ENCODE data around the gene PNPLA6.
"Not testable (repeated sequence)": the region's sequence is repeated elsewhere in the genome, so short reads cannot be mapped to it uniquely, and the experiment has no call there.

PNPLA6 gene

DNA sequence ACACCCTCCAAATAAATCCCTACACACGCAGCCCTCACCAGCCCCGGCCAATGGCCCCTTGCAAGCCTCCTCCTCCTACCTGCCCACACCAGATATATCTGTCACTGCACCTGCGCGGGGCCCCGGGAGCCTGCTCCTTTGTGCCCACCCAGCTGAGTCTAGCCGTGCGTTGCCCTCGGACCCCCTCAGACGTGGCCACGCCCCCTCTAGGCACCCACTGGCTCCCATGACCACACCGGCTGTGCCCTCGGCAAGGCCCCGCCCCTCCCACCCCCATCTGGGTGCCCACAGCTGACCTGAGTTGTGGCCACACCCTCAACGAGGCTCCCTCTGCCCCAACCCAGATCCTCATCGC, 6.3 kb upstream of the PNPLA6 start:
- no peak for DNase-seq (ENCODE audit: low read depth)
- TF ChIP-seq, protein P1, sequence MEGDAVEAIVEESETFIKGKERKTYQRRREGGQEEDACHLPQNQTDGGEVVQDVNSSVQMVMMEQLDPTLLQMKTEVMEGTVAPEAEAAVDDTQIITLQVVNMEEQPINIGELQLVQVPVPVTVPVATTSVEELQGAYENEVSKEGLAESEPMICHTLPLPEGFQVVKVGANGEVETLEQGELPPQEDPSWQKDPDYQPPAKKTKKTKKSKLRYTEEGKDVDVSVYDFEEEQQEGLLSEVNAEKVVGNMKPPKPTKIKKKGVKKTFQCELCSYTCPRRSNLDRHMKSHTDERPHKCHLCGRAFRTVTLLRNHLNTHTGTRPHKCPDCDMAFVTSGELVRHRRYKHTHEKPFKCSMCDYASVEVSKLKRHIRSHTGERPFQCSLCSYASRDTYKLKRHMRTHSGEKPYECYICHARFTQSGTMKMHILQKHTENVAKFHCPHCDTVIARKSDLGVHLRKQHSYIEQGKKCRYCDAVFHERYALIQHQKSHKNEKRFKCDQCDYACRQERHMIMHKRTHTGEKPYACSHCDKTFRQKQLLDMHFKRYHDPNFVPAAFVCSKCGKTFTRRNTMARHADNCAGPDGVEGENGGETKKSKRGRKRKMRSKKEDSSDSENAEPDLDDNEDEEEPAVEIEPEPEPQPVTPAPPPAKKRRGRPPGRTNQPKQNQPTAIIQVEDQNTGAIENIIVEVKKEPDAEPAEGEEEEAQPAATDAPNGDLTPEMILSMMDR (IDR thresholded peaks at IDR 0.05; ENCODE audit: control insufficient read depth, insufficient read depth, low read depth, low read length, missing control alignments), result no peak
- no peak overlapping the region for H3K4me3 ChIP-seq (ENCODE audit: control insufficient read depth, low read depth, low read length)

DNA sequence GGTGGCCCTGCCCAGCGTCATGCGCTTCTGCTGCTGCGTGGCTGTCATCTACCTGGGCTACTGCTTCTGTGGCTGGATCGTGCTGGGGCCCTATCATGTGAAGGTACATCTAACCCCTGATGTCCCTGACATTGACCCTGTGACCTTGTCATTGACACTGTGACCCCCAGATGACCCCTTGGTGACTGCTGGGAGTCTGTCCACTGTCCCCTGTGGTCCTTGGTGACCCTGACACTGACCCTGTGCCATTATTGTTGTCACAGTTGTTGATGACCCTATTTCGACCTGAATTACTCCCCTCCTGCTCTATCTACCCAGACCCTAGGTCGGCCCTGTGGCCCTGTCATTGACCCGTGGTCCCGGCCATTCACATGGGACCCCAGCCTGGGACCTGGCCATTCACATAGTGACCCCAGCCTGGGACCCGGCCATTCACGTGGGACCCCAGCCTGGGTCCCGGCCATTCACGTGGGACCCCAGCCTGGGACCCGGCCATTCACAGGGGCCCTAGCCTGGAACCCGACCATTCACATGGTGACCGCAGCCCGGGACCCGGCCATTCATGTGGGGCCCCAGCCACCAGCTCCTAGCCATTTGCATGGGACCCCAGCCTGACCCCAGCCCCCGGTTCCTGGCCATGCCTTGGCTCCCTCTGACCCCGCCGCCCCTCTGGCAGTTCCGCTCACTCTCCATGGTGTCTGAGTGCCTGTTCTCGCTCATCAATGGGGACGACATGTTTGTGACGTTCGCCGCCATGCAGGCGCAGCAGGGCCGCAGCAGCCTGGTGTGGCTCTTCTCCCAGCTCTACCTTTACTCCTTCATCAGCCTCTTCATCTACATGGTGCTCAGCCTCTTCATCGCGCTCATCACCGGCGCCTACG, 5.7 kb upstream of the PNPLA6 start:
- no peak for DNase-seq (ENCODE audit: low read depth)
- no peak overlapping the region for H3K4me3 ChIP-seq (ENCODE audit: control insufficient read depth, low read depth, low read length)
- TF ChIP-seq, protein P1 (IDR thresholded peaks at IDR 0.05; ENCODE audit: control insufficient read depth, insufficient read depth, low read depth, low read length, missing control alignments), result no peak

DNA sequence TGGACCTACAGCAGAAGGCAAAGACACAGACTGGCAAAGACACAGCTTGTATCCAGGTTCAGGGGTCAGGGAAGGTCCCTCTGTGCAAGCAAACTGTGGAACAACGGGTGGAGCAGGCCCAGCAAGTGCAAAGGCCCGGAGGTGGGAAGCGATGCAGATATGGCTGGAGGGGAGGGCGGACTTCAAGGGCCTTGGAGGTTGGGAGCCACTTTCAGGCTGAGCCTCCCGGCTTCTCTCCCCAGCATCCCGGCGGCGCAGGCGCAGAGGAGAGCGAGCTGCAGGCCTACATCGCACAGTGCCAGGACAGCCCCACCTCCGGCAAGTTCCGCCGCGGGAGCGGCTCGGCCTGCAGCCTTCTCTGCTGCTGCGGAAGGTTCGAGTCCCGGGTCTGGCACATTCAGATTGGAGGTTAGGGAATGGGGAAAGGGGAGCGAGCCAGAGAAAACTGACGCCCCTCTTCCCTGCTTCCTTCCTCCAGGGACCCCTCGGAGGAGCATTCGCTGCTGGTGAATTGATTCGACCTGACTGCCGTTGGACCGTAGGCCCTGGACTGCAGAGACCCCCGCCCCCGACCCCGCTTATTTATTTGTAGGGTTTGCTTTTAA, 2.1 kb upstream of the PNPLA6 start:
- H3K4me3 ChIP-seq (ENCODE audit: control insufficient read depth, low read depth, low read length), result peak overlapping the region; percentile 74
- no peak for DNase-seq (ENCODE audit: low read depth)
- TF ChIP-seq, protein P1 (IDR thresholded peaks at IDR 0.05; ENCODE audit: control insufficient read depth, insufficient read depth, low read depth, low read length, missing control alignments), result no peak

DNA sequence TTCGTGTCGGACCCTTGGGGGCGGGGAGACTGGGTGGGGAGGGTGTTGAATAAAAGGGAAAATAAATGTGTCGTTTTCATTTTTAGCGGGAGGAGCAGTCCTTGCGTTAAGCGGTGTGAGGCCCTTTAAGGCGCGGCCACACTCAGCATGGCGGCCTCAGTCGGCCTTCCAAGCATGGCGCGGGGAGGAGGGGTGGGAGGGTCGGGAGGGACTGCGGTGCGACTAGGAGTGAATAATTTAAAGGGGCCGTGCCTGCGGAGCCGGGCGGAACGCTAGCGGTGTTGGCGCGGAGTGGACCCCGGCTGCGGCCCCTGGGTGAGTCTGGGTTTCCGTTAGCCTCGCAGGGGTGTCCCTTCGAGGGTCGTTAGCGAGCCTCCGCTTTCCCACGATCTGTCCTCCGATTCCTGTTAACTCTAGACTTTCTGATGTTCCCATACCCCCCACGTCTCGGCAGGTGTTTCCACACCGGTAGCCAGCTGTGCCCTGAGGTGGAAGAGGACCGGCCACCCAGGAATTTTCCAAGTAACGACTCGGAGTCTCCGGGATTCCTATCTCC, 1.5 kb upstream of the PNPLA6 start:
- TF ChIP-seq, protein P1 (IDR thresholded peaks at IDR 0.05; ENCODE audit: control insufficient read depth, insufficient read depth, low read depth, low read length, missing control alignments), result no peak
- peak; percentile 51 for DNase-seq (ENCODE audit: low read depth)
- H3K4me3 ChIP-seq (ENCODE audit: control insufficient read depth, low read depth, low read length), result peak overlapping the region; percentile 74

DNA sequence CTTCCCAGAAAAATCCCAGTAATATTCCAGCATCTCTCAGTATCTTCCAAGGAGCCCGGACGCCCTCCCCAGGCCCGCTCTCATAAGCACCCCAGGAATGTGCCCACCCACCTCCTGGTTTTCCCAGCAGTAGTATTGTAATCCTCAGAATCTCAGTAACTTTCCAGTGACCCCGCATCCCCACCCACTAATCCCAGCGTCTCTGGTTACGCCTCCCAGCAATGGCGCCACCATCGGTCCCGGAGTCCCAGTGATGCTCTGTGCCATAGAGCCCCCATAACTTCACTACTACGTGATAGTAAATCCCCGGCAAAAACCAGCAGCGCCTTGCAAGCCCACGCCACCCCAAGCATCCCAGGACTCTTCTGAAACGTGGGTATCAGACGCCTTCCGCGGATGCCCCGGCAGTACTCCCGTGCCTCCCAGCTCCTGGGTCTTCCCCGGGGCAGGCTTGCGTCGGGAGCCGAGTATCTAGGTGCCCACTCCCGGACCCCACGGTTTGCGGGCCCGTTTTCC, 928 bp upstream of the PNPLA6 start:
- DNase-seq (ENCODE audit: low read depth), result peak; percentile 64
- H3K4me3 ChIP-seq (ENCODE audit: control insufficient read depth, low read depth, low read length), result peak overlapping the region; percentile 74
- TF ChIP-seq, protein P1 (IDR thresholded peaks at IDR 0.05; ENCODE audit: control insufficient read depth, insufficient read depth, low read depth, low read length, missing control alignments), result peak; percentile 48

DNA sequence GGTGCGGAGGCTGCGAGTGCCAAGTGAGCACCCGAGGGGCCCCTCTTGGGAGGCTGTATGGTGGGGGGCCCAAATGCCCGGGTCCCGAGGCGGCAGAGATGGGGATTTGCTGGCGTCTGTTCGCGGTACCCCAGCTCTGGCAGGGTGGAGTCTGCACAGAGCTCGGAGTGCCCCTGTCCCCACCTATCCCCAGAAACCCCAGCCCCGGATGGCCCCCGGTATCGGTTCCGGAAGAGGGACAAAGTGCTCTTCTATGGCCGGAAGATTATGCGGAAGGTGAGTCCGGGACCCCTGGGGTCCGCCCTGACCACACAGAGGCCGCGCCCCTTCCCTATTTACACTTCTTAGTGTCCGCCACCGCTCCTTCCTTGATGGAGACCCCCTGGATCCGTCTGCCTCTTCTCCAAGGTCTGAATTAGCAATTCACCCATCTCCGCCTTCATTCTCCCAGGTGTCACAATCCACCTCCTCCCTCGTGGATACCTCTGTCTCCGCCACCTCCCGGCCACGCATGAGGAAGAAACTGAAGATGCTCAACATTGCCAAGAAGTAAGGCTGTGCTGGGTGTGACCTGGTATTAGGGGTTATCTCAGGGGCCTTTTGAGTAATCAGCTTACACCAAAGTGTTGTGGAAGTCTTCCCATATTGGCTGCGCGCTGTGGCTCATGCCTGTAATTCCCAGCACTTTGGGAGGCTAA, 630 bp downstream of the PNPLA6 start:
- no peak for DNase-seq (ENCODE audit: low read depth)
- TF ChIP-seq, protein P1 (IDR thresholded peaks at IDR 0.05; ENCODE audit: control insufficient read depth, insufficient read depth, low read depth, low read length, missing control alignments), result no peak
- H3K4me3 ChIP-seq (ENCODE audit: control insufficient read depth, low read depth, low read length), result peak overlapping the region; percentile 74

DNA sequence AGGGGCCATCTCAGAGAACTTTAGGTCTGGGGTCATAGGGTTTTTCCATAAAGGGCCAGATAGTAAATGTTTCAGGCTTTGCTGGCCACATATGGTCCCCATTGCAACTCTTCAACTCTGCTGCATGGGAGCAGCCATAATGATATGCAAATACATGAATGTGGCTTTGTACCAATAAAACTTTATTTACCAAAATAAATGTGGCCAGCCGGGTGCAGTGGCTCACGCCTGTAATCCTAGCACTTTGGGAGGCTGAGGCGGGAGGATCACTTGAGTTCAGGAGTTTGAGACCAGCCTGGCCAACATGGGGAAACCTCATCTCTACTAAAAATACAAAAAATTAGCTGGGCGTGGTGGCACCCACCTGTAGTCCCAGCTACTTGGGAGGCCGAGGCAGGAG, 3.5 kb downstream of the PNPLA6 start:
- not testable (repeated sequence) for H3K4me3 ChIP-seq (ENCODE audit: control insufficient read depth, low read depth, low read length); DNase-seq (ENCODE audit: low read depth)

All from AG09309 (cell line).